Neutrophil (primary cell): ENCODE results near the gene THSD7B.

Source experiments
- H3K27ac ChIP-seq: fragments of 200-600 bp; sonication (generic); 2 replicates; pipeline ENCODE4 v1.5.1; 2016; ENCODE audit warnings: mild to moderate bottlenecking, moderate library complexity
- H3K27me3 ChIP-seq: fragments of 200-600 bp; sonication (generic); 2 replicates; pipeline ENCODE4 v1.6.0; 2016; ENCODE audit warnings: mild to moderate bottlenecking
- H3K36me3 ChIP-seq: fragments of 200-600 bp; sonication (generic); 2 replicates; pipeline ENCODE4 v1.5.1; 2017
- H3K4me1 ChIP-seq, 2 experiments: fragments of 200-600 bp in 1 of 2; sonication (generic) in 1 of 2; 1 replicate in 1 of 2; 2 replicates in 1 of 2; pipeline versions ENCODE4 v1.5.1 to v1.6.1; 2013 to 2016; ENCODE audit warnings: low read depth in 1 of 2, low read length in 1 of 2, mild to moderate bottlenecking in 1 of 2, moderate library complexity in 1 of 2; ENCODE audit not compliant: control insufficient read depth in 1 of 2, insufficient read depth in 1 of 2
- H3K4me3 ChIP-seq, 2 experiments: fragments of 200-600 bp in 1 of 2; sonication (generic) in 1 of 2; 1 replicate in 1 of 2; 2 replicates in 1 of 2; pipeline ENCODE4 v1.5.1; 2013 to 2016; ENCODE audit warnings: low read depth in 1 of 2, low read length in 1 of 2, mild to moderate bottlenecking in 1 of 2, moderate library complexity in 1 of 2
- H3K9me3 ChIP-seq: fragments of 200-600 bp; sonication (generic); 2 replicates; pipeline ENCODE4 v1.5.1; 2016
- TF ChIP-seq, protein P1 (sequence below): fragments of 200-600 bp; sonication (generic); IDR thresholded peaks from 2 replicates; pipeline ENCODE4 v1.5.1; 2016; ENCODE audit warnings: antibody characterized with exemption

Gene THSD7B

DNA sequence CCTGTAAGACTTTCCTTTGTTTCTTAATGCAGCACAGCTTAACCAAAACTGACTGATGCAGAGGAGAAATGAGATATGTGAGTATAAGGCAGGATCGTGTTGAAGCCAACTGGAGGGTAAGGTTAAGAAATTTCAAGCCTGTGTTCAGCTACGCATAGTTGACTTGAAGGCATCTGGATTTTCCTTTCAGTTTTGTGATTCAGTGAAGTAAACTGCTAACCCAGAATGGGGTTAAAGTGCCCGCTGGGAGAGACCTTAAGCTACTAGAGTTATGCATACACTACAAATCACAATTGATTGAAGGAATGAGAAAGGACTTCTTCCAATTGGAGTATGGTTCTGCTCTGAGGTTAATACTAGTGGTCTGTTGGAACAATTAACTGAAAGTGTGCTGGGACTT lies 22.6 kb downstream of the THSD7B start:
- H3K36me3 ChIP-seq, result no peaks in the 10 kb centered on the region
- TF ChIP-seq, protein P1, sequence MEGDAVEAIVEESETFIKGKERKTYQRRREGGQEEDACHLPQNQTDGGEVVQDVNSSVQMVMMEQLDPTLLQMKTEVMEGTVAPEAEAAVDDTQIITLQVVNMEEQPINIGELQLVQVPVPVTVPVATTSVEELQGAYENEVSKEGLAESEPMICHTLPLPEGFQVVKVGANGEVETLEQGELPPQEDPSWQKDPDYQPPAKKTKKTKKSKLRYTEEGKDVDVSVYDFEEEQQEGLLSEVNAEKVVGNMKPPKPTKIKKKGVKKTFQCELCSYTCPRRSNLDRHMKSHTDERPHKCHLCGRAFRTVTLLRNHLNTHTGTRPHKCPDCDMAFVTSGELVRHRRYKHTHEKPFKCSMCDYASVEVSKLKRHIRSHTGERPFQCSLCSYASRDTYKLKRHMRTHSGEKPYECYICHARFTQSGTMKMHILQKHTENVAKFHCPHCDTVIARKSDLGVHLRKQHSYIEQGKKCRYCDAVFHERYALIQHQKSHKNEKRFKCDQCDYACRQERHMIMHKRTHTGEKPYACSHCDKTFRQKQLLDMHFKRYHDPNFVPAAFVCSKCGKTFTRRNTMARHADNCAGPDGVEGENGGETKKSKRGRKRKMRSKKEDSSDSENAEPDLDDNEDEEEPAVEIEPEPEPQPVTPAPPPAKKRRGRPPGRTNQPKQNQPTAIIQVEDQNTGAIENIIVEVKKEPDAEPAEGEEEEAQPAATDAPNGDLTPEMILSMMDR, result no peak
- no peaks in the 10 kb centered on the region for H3K27me3 ChIP-seq
- no peak overlapping the region for H3K4me3 ChIP-seq
- H3K9me3 ChIP-seq, result no peaks in the 10 kb centered on the region
- H3K27ac ChIP-seq, result no peak overlapping the region
- no peaks in the 10 kb centered on the region for H3K4me1 ChIP-seq

DNA sequence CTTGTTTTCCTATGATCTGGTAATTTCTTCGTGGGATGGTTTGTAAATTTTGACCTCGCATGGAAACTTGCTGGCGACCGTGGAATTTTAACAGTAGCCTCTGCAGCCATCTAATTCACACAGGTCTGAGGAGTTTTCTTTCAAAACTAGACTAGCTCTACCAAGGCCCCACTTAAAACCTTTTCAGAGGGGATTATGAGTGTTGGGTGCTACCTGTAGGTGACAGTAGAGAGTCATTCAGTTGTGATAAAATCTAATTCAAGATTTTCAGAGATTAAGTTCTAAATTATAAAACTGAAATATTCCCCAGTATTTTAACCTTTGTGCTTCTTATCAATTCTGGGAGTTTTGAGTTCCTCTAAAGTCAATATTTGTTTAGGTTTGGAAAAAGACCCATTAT lies 31.0 kb downstream of the THSD7B start:
- TF ChIP-seq, protein P1, result no peak
- Histone ChIP-seq H3K9me3 (no peaks in the 10 kb centered on the region), H3K4me1 (no peaks in the 10 kb centered on the region), H3K27me3 (no peaks in the 10 kb centered on the region), H3K36me3 (no peaks in the 10 kb centered on the region), H3K27ac (no peak overlapping the region), H3K4me3 (no peak overlapping the region)

- no peaks in the 10 kb centered on the region for H3K27me3 ChIP-seq
- no peak overlapping the region for H3K27ac ChIP-seq
- TF ChIP-seq, protein P1, result no peak
- no peaks in the 10 kb centered on the region for H3K4me1 ChIP-seq
- H3K4me3 ChIP-seq, result no peak overlapping the region
- no peaks in the 10 kb centered on the region for H3K9me3 ChIP-seq
- H3K36me3 ChIP-seq, result no peaks in the 10 kb centered on the region
Measured at GRCh38 chr2:136798766-136799165, 33.4 kb downstream of the THSD7B start.

DNA sequence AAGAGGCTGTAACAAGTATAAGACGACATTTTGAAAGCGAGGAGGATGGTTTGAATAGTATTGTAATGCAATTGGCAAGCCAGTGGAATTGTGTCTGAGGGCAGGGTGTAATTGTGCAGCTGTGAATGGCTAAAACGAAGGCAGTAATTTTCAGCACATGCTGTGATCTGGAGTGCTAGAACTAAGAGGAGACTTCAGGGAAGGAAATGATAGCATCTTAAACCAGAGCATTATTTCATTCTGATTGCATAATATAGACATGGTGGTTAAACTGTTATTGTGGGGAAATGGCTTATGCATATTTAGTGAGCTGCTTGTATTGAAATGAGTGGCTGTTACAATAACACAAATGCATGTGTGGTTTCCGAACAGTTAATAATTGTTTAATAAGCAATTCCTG lies 36.3 kb downstream of the THSD7B start:
- H3K36me3 ChIP-seq, result no peaks in the 10 kb centered on the region
- TF ChIP-seq, protein P1, result no peak
- no peak overlapping the region for H3K4me3 ChIP-seq
- no peaks in the 10 kb centered on the region for H3K9me3 ChIP-seq
- no peaks in the 10 kb centered on the region for H3K4me1 ChIP-seq
- no peak overlapping the region for H3K27ac ChIP-seq
- no peaks in the 10 kb centered on the region for H3K27me3 ChIP-seq

GRCh38 chr2:136809998-136810397 lies 44.7 kb downstream of the THSD7B start:
- Histone ChIP-seq H3K27ac (no peak overlapping the region), H3K27me3 (no peaks in the 10 kb centered on the region), H3K36me3 (no peaks in the 10 kb centered on the region), H3K9me3 (no peaks in the 10 kb centered on the region), H3K4me3 (no peak overlapping the region), H3K4me1 (no peaks in the 10 kb centered on the region)
- TF ChIP-seq, protein P1, result no peak

GRCh38 chr2:136818839-136819238 lies 53.5 kb downstream of the THSD7B start:
- Histone ChIP-seq H3K4me1 (no peaks in the 10 kb centered on the region), H3K9me3 (no peaks in the 10 kb centered on the region), H3K4me3 (no peak overlapping the region), H3K36me3 (no peaks in the 10 kb centered on the region), H3K27me3 (no peaks in the 10 kb centered on the region), H3K27ac (no peak overlapping the region)
- TF ChIP-seq, protein P1, result no peak
